Measurements from ENCODE around the gene CHAD. TPM values are rescaled to one million over a fixed set of nuclear protein-coding genes. Genes with fewer than 3 reads are reported as not detected.

The CHAD gene
- total RNA-seq, 1 experiment from 2014 or later: 0.57 TPM

- H3K4me2 ChIP-seq (ENCODE audit: insufficient read depth, insufficient read length, low read length): no peak overlapping the region
- H4K91ac ChIP-seq (ENCODE audit: insufficient read length, low read depth, low read length): no peak overlapping the region
- no peak overlapping the region for H3K18ac ChIP-seq (ENCODE audit: insufficient read length, low read depth, low read length)
- no peaks in the 10 kb centered on the region; the same call in 1 of the 2 replicates for H3K27me3 ChIP-seq (ENCODE audit: insufficient read depth, low read length)
- H2BK15ac ChIP-seq (ENCODE audit: low read depth, low read length): no peak overlapping the region
- WGBS (ENCODE audit: extremely low coverage, insufficient read length, low lambda C conversion rate): no CpG with 5 or more reads among the region's 6 CpGs
- no peak overlapping the region for H4K8ac ChIP-seq (replicated peaks; ENCODE audit: insufficient read length, low read depth, low read length)
- H2BK5ac ChIP-seq (ENCODE audit: insufficient read length, low read length): no peak overlapping the region
- no peak overlapping the region for H3K4me3 Mint-ChIP-seq
- H4K20me1 ChIP-seq (ENCODE audit: control insufficient read depth, insufficient read depth, insufficient read length): no peaks in the 10 kb centered on the region
- DNase-seq: no peak
- H3K56ac ChIP-seq (ENCODE audit: insufficient read length, low read depth, low read length): no peak overlapping the region
- peaks cover 2 to 13% (median 4%) of the 10 kb centered on the region in 3 experiments for H3K36me3 Mint-ChIP-seq (ENCODE audit: insufficient read depth in 1 of 3, low read depth in 3 of 3)
- no peak overlapping the region for H2BK120ac ChIP-seq (ENCODE audit: low read depth, low read length, poor library complexity, severe bottlenecking)
- TF ChIP-seq, protein P1, sequence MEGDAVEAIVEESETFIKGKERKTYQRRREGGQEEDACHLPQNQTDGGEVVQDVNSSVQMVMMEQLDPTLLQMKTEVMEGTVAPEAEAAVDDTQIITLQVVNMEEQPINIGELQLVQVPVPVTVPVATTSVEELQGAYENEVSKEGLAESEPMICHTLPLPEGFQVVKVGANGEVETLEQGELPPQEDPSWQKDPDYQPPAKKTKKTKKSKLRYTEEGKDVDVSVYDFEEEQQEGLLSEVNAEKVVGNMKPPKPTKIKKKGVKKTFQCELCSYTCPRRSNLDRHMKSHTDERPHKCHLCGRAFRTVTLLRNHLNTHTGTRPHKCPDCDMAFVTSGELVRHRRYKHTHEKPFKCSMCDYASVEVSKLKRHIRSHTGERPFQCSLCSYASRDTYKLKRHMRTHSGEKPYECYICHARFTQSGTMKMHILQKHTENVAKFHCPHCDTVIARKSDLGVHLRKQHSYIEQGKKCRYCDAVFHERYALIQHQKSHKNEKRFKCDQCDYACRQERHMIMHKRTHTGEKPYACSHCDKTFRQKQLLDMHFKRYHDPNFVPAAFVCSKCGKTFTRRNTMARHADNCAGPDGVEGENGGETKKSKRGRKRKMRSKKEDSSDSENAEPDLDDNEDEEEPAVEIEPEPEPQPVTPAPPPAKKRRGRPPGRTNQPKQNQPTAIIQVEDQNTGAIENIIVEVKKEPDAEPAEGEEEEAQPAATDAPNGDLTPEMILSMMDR (conservative IDR thresholded peaks at IDR 0.05): no peak
- peaks cover 26% of the 10 kb centered on the region for H3K27me3 Mint-ChIP-seq (ENCODE audit: low read depth)
- H3K4me1 ChIP-seq (ENCODE audit: insufficient read depth, low read length): no peaks in the 10 kb centered on the region; the same call in 1 of the 2 replicates
- peaks cover 12% of the 10 kb centered on the region for H3K23me2 ChIP-seq (ENCODE audit: insufficient read length, low read depth, low read length, poor library complexity, severe bottlenecking)
- no peaks in the 10 kb centered on the region for H3K79me2 ChIP-seq (ENCODE audit: insufficient read depth, low read length)
- H3T11ph ChIP-seq (ENCODE audit: low read length): no peak overlapping the region
- H3K9ac ChIP-seq (ENCODE audit: extremely low read depth, insufficient read length, low read length): no peak overlapping the region
- peaks cover 16 to 18% of the 10 kb centered on the region in 2 experiments for H3K9me3 Mint-ChIP-seq
- H2AK5ac ChIP-seq (ENCODE audit: insufficient read length, low read length): no peak overlapping the region
- no peak overlapping the region for H3K27ac ChIP-seq (ENCODE audit: insufficient read length, low read depth, low read length)
- H3K4me1 Mint-ChIP-seq: peaks cover 16 to 20% of the 10 kb centered on the region in 2 experiments
- no peak overlapping the region for H4K5ac ChIP-seq (ENCODE audit: insufficient read length, low read depth, low read length)
- no peak overlapping the region for H2AFZ ChIP-seq (ENCODE audit: low read length)
- H2BK12ac ChIP-seq (ENCODE audit: insufficient read length, low read depth, low read length): no peak overlapping the region
- H3K14ac ChIP-seq (ENCODE audit: insufficient read depth, low read length): no peak overlapping the region
- no peaks in the 10 kb centered on the region for H3K9me3 ChIP-seq (ENCODE audit: control insufficient read depth, low read depth, low read length)
- H3K23ac ChIP-seq (ENCODE audit: insufficient read length, low read depth, low read length): no peak overlapping the region
- H3K4ac ChIP-seq (ENCODE audit: low read depth, low read length): no peak overlapping the region
- no peak overlapping the region for H2BK20ac ChIP-seq (ENCODE audit: low read depth, low read length, poor library complexity, severe bottlenecking)
- H3K79me1 ChIP-seq (ENCODE audit: insufficient read depth, low read depth, low read length, poor library complexity, severe bottlenecking): no peaks in the 10 kb centered on the region
- H3K27ac Mint-ChIP-seq: no peak overlapping the region
Observed at GRCh38 chr17:50423553-50424159, 45.0 kb downstream of the CHAD start.

All from H9 (cell line).